OCI-LY3 (cell line): Measurements from ENCODE around the gene GIMAP8.

ENCODE experiments used
- H2AFZ ChIP-seq: fragments of 200-600, 300-600 bp; shearing (Covaris generic); 2 replicates; pipeline ENCODE4 v1.6.0; 2014; ENCODE audit warnings: antibody characterized with exemption, low read depth, low read length
- H3K27ac ChIP-seq: fragments of 200-600, 300-600 bp; sonication (generic); 2 replicates; pipeline ENCODE4 v1.5.1; 2014; ENCODE audit warnings: mild to moderate bottlenecking, low read length, moderate library complexity, mixed read lengths
- H3K27me3 ChIP-seq: fragments of 200-600, 300-600 bp; sonication (generic); 2 replicates; pipeline ENCODE4 v1.6.1; 2014; ENCODE audit warnings: low read depth, low read length, mixed read lengths
- H3K36me3 ChIP-seq: fragments of 200-600, 300-600 bp; sonication (generic); replicated peaks from 2 replicates; pipeline ENCODE3; 2014; ENCODE audit warnings: low read depth, low read length, mixed read lengths
- H3K4me1 ChIP-seq: fragments of 300-600, 200-600 bp; sonication (generic); 2 replicates; pipeline ENCODE4 v1.6.1; 2014; ENCODE audit warnings: low read length, mixed read lengths
- H3K4me2 ChIP-seq: fragments of 200-600, 300-600 bp; sonication (generic); 2 replicates; pipeline ENCODE4 v1.6.1; 2014; ENCODE audit warnings: low read length, mixed read lengths
- H3K4me3 ChIP-seq: fragments of 300-600, 200-600 bp; sonication (generic); 2 replicates; pipeline ENCODE4 v1.5.1; 2014; ENCODE audit warnings: antibody characterized with exemption, mild to moderate bottlenecking, low read length, moderate library complexity
- H3K79me2 ChIP-seq: fragments of 300-600, 200-600 bp; shearing (Covaris generic); 2 replicates; pipeline ENCODE4 v1.6.1; 2014; ENCODE audit warnings: mild to moderate bottlenecking, low read length, mixed read lengths
- H3K9ac ChIP-seq: fragments of 300-600, 200-600 bp; shearing (Covaris generic); 2 replicates; pipeline ENCODE4 v1.6.0; 2014; ENCODE audit warnings: mild to moderate bottlenecking, low read length, moderate library complexity
- H3K9me3 ChIP-seq: fragments of 200-600, 300-600 bp; shearing (Covaris generic); 2 replicates; pipeline ENCODE4 v1.6.1; 2014; ENCODE audit warnings: low read length, mixed read lengths; ENCODE audit not compliant: insufficient read depth
- H4K20me1 ChIP-seq: fragments of 200-600, 300-600 bp; sonication (generic); 2 replicates; pipeline ENCODE4 v1.6.1; 2016; ENCODE audit warnings: low read length, mixed read lengths; ENCODE audit not compliant: insufficient read depth
- CTCF ChIP-seq: fragments of 200-600, 300-600 bp; sonication (generic); IDR thresholded peaks from 2 replicates; pipeline ENCODE4 v1.5.1; 2014; ENCODE audit warnings: antibody characterized with exemption, low read length, low read depth
- EZH2phosphoT487 ChIP-seq: fragments of 200-600 bp; shearing (Covaris generic); IDR thresholded peaks from 2 replicates; pipeline ENCODE4 v1.6.1; 2018; ENCODE audit warnings: antibody characterized with exemption, mixed run types, low read depth

GIMAP8 gene

DNA sequence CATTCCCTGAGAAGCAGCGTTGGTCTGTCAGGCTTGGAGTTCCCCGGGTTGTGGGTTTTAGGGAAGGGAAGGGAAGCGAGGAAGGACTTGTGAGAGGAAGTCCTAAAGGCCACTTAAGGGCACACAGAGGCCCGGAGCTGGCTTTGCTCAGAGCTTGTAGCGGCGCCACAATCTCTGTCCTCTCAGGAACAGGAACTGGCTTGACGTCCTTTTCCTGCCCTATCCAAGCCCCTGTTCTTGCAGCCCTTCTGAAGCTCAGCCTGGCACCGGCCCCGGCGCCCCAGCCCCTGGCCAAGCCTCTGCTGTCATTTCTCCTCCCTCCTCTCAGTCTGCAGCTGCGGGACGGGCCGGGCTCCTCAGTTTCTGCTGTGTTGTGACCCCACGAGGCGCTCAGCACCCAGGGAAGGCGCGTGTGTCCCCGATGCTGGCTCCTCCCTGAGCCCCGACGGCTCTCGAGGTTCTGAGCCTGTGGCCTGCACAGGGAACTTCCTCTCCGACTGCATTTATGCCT, at the start of gene GIMAP8:
TSS of gene GIMAP8 (plus strand) at position 140 of the 511 bp plus-strand sequence. CDS start 16,069 bp downstream, outside the sequence.
- Histone ChIP-seq H3K4me2 (no peak within 1 kb of the TSS), H3K9ac (no peak within 1 kb of the TSS), H4K20me1 (no peaks in the 10 kb centered on the region), H3K27ac (no peak within 1 kb of the TSS), H3K4me1 (peaks cover 13% of the 10 kb centered on the region), H3K9me3 (no peaks in the 10 kb centered on the region), H3K4me3 (no peak within 1 kb of the TSS), H3K27me3 (peaks cover 14% of the 10 kb centered on the region), H3K79me2 (no peaks in the 10 kb centered on the region), H3K36me3 (no peaks in the 10 kb centered on the region), H2AFZ (no peak within 1 kb of the TSS)
- TF ChIP-seq CTCF (no peak), EZH2phosphoT487 (no peak)

- Histone ChIP-seq H3K36me3 (peaks cover 9% of the 10 kb centered on the region), H3K9me3 (no peaks in the 10 kb centered on the region), H4K20me1 (no peaks in the 10 kb centered on the region), H2AFZ (no peak overlapping the region), H3K27ac (no peak overlapping the region), H3K4me2 (no peak overlapping the region), H3K79me2 (peaks cover 22% of the 10 kb centered on the region), H3K9ac (no peak overlapping the region), H3K4me3 (no peak overlapping the region), H3K27me3 (no peaks in the 10 kb centered on the region), H3K4me1 (peaks cover 21% of the 10 kb centered on the region)
- TF ChIP-seq EZH2phosphoT487 (no peak), CTCF (no peak)
These were observed 49.5 kb upstream of the GIMAP8 start for GRCh38 chr7:150400788-150401423.

DNA sequence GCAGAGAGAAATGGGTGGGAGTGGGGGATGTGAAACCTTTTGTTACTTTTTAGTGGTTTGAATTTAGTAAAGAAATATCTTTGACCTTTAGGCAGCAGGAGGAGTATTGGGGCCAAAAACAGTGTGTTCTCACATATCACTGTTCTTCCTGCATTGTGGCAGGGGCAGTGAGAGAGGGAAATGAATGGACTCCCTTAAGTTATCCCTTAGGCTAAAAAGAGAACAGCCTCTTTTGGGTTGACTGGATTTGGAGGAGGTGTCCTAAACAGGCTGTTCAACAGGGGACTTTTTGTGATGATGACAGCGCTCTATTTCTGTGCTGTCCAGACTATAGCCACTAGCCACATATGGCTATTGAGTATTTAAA, 49.0 kb upstream of the GIMAP8 start:
- no peak overlapping the region for H3K4me2 ChIP-seq
- TF ChIP-seq CTCF = no peak
- peaks cover 25% of the 10 kb centered on the region for H3K4me1 ChIP-seq

DNA sequence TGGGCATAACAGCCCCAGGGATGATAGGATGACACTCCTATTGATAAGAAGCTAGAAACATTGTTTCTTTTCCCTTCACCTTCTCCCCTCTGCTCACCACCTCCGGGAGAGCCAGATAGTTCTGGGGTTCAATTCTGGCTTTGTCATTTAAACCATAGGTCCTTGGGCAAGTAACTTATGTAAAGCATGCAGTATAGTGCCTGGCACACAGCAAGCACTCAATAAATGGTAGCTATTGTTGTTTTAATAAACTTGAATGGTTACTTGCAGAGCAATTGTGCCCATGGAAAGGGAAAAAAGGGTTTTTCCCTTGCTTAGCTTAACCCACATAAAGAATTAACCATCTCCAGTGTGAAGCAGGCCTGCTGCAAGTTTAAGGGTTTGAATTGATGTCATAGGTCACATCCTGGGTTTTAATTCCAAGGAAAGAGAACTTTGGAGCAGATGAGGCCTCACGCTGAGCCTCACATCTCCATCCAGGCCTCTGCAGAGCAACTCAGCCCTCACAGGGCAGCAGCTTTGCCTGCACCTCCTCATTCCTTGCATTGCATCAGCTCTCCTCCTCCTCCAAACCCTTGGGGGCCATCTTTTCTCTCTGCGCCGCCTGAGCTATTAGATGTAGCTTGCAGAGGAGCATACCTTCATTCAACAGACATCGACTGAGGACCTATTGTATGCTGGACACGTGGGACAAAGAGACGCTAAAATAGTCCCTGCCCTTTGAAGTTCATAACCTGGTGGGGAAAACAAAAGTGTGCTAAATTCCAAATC, 48.4 kb upstream of the GIMAP8 start:
- Histone ChIP-seq H3K9me3 (no peaks in the 10 kb centered on the region), H3K27ac (no peak overlapping the region), H3K79me2 (peaks cover 30% of the 10 kb centered on the region), H3K4me3 (no peak overlapping the region), H3K9ac (no peak overlapping the region), H3K27me3 (no peaks in the 10 kb centered on the region), H4K20me1 (no peaks in the 10 kb centered on the region), H3K36me3 (peaks cover 6% of the 10 kb centered on the region), H3K4me2 (no peak overlapping the region), H2AFZ (no peak overlapping the region), H3K4me1 (peaks cover 31% of the 10 kb centered on the region)
- no peak for TF ChIP-seq EZH2phosphoT487
- TF ChIP-seq CTCF = no peak

More for the DNA sequence above, 49.0 kb upstream of the GIMAP8 start:
- Histone ChIP-seq H3K79me2 (peaks cover 27% of the 10 kb centered on the region), H3K9ac (no peak overlapping the region), H2AFZ (no peak overlapping the region), H3K9me3 (no peaks in the 10 kb centered on the region), H3K27ac (no peak overlapping the region), H4K20me1 (no peaks in the 10 kb centered on the region), H3K4me3 (no peak overlapping the region), H3K27me3 (no peaks in the 10 kb centered on the region), H3K36me3 (peaks cover 9% of the 10 kb centered on the region)
